K562 (cell line): Measurements from ENCODE around the gene ZNF565. TPM values are rescaled to one million over a fixed set of nuclear protein-coding genes. Genes with fewer than 3 reads are reported as not detected.

Experiments
- BCL6 ChIP-seq: fragments of 250-450 bp; sonication (Bioruptor Pico); IDR thresholded peaks from 2 replicates; pipeline ENCODE4 v1.4.0; 2020
- BRD4 ChIP-seq: fragments of 200-600 bp; sonication (generic); IDR thresholded peaks from 2 replicates; pipeline ENCODE4 v1.6.1; 2017; ENCODE audit warnings: inconsistent platforms
- CBX2 ChIP-seq: fragments of 200-600 bp; sonication (generic); IDR thresholded peaks from one replicate; pipeline ENCODE4 v1.6.1; 2012; ENCODE audit warnings: mild to moderate bottlenecking, low read length, inconsistent platforms; ENCODE audit not compliant: insufficient read depth, poor library complexity, severe bottlenecking
- CBX5 ChIP-seq: IDR thresholded peaks from 2 replicates; pipeline ENCODE4 v1.6.1; 2014; ENCODE audit warnings: low read depth, borderline replicate concordance
- DDX20 ChIP-seq: fragments of 450-650 bp; IDR thresholded peaks from 2 replicates; pipeline ENCODE4 v1.6.1; 2016; ENCODE audit warnings: missing genetic modification characterization, low read depth, mild to moderate bottlenecking, missing compliant biosample characterization, moderate library complexity
- IRF1 ChIP-seq: sonication (generic); formaldehyde crosslinking; IDR thresholded peaks from 2 replicates; pipeline ENCODE4 v1.8.0; 2022; ENCODE audit warnings: missing genetic modification reagents, mild to moderate bottlenecking, borderline replicate concordance
- KLF1 ChIP-seq: fragments of 450-650 bp; IDR thresholded peaks from 2 replicates; pipeline ENCODE4 v1.6.1; 2016; ENCODE audit warnings: missing genetic modification characterization, missing compliant biosample characterization
- KLF10 ChIP-seq: fragments of 250-450 bp; sonication (Bioruptor Pico); IDR thresholded peaks from 2 replicates; pipeline ENCODE4 v1.6.1; 2021; ENCODE audit warnings: matching md5 sums
- MNT ChIP-seq, 2 experiments: fragments of 450-650 bp; conservative IDR thresholded peaks; 2 replicates each; pipeline ENCODE4 v1.6.1; 2017; ENCODE audit warnings: mild to moderate bottlenecking in 2 of 2, moderate library complexity in 2 of 2
- MTA3 ChIP-seq: fragments of 450-650 bp; formaldehyde crosslinking; IDR thresholded peaks from 2 replicates; pipeline ENCODE4 v1.6.1; 2017; ENCODE audit warnings: mild to moderate bottlenecking, borderline replicate concordance
- PHF21A ChIP-seq: fragments of 450-650 bp; IDR thresholded peaks from 2 replicates; pipeline ENCODE4 v1.6.1; 2017; ENCODE audit warnings: low read depth, borderline replicate concordance
- RNF2 ChIP-seq: sonication (generic); IDR thresholded peaks from 2 replicates; pipeline ENCODE4 v1.6.1; 2016
- YY1 ChIP-seq, 3 experiments: IDR thresholded peaks; 2 replicates each; pipeline ENCODE4 v1.6.1; 2011; ENCODE audit warnings: low read length in 2 of 3, mild to moderate bottlenecking in 2 of 3, moderate library complexity in 2 of 3, borderline replicate concordance in 1 of 3, control low read depth in 1 of 3, low read depth in 1 of 3; ENCODE audit not compliant: insufficient read depth in 3 of 3, insufficient replicate concordance in 2 of 3, control insufficient read depth in 1 of 3, insufficient read length in 1 of 3; ENCODE audit errors: extremely low read depth in 1 of 3
- ZBTB34 ChIP-seq: fragments of 250-450 bp; sonication (Bioruptor Pico); IDR thresholded peaks from 2 replicates; pipeline ENCODE4 v1.8.0; 2021; ENCODE audit warnings: mild to moderate bottlenecking, moderate library complexity
- ZNF224 ChIP-seq: sonication (generic); formaldehyde crosslinking; IDR thresholded peaks from 2 replicates; pipeline ENCODE4 v1.8.0; 2022; ENCODE audit warnings: mild to moderate bottlenecking, missing genetic modification reagents
- ZNF324 ChIP-seq: fragments of 250-450 bp; sonication (Bioruptor Pico); IDR thresholded peaks from 2 replicates; pipeline ENCODE4 v1.4.0; 2020; ENCODE audit warnings: mild to moderate bottlenecking
- ZNF398 ChIP-seq: fragments of 250-450 bp; sonication (Bioruptor Pico); IDR thresholded peaks from 2 replicates; pipeline ENCODE4 v1.8.0; 2021; ENCODE audit warnings: moderate library complexity, mild to moderate bottlenecking, inconsistent platforms
- ZNF785 ChIP-seq: fragments of 250-450 bp; sonication (Bioruptor Pico); IDR thresholded peaks from 2 replicates; pipeline ENCODE4 v1.4.0; 2020; ENCODE audit warnings: mild to moderate bottlenecking
- polyA plus RNA-seq, 8 experiments: library from polyadenylated mRNA; depleted of rRNA in 4 of 8; stranded (reverse) in 5 of 8; unstranded in 3 of 8; fragments of >200 nt; fragmentation: Nextera tagmentation in 2 of 8; fragmentation: Illumina TruSeq in 1 of 8; extraction: Ambion mirVana in 2 of 8; extraction: Trizol in 1 of 8; gene quantifications; 2 replicates each; pipeline versions ENCODE4 v1.2.1 to v1.2.3, GENCODE V29; 2011 to 2014; ENCODE audit warnings: inconsistent platforms in 1 of 8, missing spikeins in 1 of 8
- total RNA-seq, 7 experiments: library from RNA; depleted of rRNA in 6 of 7; stranded (reverse); fragments of >200 nt in 6 of 7; fragmentation: Illumina TruSeq in 2 of 7; extraction: Trizol in 2 of 7; gene quantifications; 2 replicates each; pipeline versions ENCODE4 v1.2.1 to v1.2.3, GENCODE V29; 2011 to 2021; ENCODE audit warnings: low replicate concordance in 1 of 7
- TF ChIP-seq, protein P1 (sequence below), 2 experiments: IDR thresholded peaks; 2 replicates each; pipeline ENCODE4 v1.6.1; 2011; ENCODE audit warnings: borderline replicate concordance in 1 of 2, control low read depth in 1 of 2, low read depth in 1 of 2, low read length in 1 of 2, mild to moderate bottlenecking in 1 of 2, mixed read lengths in 1 of 2, moderate library complexity in 1 of 2; ENCODE audit not compliant: insufficient read depth in 1 of 2, insufficient read length in 1 of 2, poor library complexity in 1 of 2, severe bottlenecking in 1 of 2; ENCODE audit errors: extremely low read depth in 1 of 2

ZNF565 gene
- total and polyA plus RNA-seq, 9 of the 15 experiments (the other 6 are each of a cell fraction or from before 2014, with no cell fraction given), result 1.3 to 3.2 (median 2.6) TPM

- TF ChIP-seq, protein P1, sequence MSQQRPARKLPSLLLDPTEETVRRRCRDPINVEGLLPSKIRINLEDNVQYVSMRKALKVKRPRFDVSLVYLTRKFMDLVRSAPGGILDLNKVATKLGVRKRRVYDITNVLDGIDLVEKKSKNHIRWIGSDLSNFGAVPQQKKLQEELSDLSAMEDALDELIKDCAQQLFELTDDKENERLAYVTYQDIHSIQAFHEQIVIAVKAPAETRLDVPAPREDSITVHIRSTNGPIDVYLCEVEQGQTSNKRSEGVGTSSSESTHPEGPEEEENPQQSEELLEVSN (IDR thresholded peaks at IDR 0.05; ENCODE audit: borderline replicate concordance in 1 of 2, extremely low read depth in 1 of 2, insufficient read depth in 1 of 2, insufficient read length in 1 of 2, low read depth in 1 of 2, low read length in 1 of 2, poor library complexity in 1 of 2, severe bottlenecking in 1 of 2), result peak; percentile 36 to 61
- no peak for TF ChIP-seq CBX2
- peak in 1 of 2 experiments; percentile 74; a peak in 2 of 4 replicates for TF ChIP-seq MNT (conservative IDR thresholded peaks at IDR 0.05)
- TF ChIP-seq MTA3, result peak; percentile 88
- TF ChIP-seq KLF10 (CRISPR knock-in tag), result no peak
- TF ChIP-seq CBX5, result peak; percentile 29; the same call in 1 of the 2 replicates
- no peak for TF ChIP-seq BCL6
- TF ChIP-seq ZNF324 (CRISPR knock-in tag), result no peak
- peak in 2 of 3 experiments; percentile 53 to 66 for TF ChIP-seq YY1 (IDR thresholded peaks at IDR 0.05; ENCODE audit: borderline replicate concordance in 1 of 3, control insufficient read depth in 1 of 3, extremely low read depth in 1 of 3, insufficient read depth in 3 of 3, insufficient read length in 1 of 3, insufficient replicate concordance in 2 of 3, low read depth in 1 of 3, low read length in 2 of 3)
- TF ChIP-seq PHF21A, result peak; percentile 48; the same call in 1 of the 2 replicates
- peak; percentile 22; the same call in 1 of the 2 replicates for TF ChIP-seq BRD4
- TF ChIP-seq ZNF785 (CRISPR knock-in tag), result no peak
- TF ChIP-seq RNF2, result peak; percentile 51; the same call in 1 of the 2 replicates
- TF ChIP-seq IRF1 (CRISPR knock-in tag), result no peak
- no peak for TF ChIP-seq ZNF398
- no peak for TF ChIP-seq DDX20 (tag)
- TF ChIP-seq ZBTB34 (CRISPR knock-in tag), result no peak
- no peak for TF ChIP-seq KLF1 (tag)
- peak; percentile 60; the same call in 1 of the 2 replicates for TF ChIP-seq ZNF224 (CRISPR knock-in tag)
These were observed 74.8 kb downstream of the ZNF565 start, which contains the start of gene CAPNS1 (continued) for GRCh38 chr19:36139473-36140303.
